ENCODE results near the gene POLR1B. TPM values are rescaled to one million over a fixed set of nuclear protein-coding genes. Genes with fewer than 3 reads are reported as not detected.
A peak's percentile ranks its signal among the peaks of the same experiment; 100 is the strongest.

Gene POLR1B
- total and polyA plus RNA-seq, 2 of the 13 experiments (the other 11 are each of a cell fraction or from before 2014, with no cell fraction given), result 18.3 to 46.0 TPM

DNA sequence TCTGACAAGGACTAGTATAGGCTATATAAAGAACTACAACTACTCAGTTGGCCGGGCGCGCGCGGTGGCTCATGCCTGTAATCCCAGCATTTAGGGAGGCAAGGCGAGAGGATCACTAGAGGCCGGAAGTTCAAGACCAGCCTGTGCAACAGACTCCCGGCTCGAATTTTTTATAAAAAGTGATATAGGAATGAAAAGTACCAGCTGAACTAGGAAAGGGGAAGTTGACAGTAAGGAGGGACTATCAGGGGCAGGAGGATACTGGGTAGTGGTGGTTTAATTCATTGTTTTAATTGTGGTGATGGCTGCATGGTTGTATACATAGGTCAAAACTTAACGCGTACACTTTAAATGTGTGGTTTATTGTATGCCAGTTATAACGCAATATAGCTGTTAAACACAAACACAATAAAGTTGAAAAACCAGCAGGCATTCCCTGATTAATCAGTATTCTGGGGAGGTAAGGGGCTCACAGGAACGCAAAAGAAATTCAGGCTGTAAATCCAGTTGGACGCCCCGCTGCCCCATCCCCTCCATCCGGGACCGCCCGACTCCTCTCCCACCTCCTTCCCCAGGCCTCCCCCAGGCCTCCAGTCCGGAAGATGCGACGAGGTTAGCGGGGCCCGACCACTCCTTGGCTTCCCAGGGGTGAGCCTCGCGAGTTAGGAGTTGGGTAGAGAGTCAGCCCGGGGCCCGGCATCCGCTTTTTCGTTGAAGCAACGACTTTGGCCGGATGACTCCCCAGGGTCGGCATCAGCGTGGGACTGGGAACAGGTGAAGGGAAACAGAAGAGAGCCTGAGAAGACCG lies 746 bp upstream of the POLR1B start (continued):
- no peak for TF ChIP-seq ZNF337 (CRISPR knock-in tag; IDR thresholded peaks at IDR 0.05; ENCODE audit: borderline replicate concordance, low read depth)
- peak; percentile 79 for TF ChIP-seq PCBP2 (optimal IDR thresholded peaks at IDR 0.05; ENCODE audit: low read depth, low read length, poor library complexity, severe bottlenecking)
- TF ChIP-seq ZNF124 (CRISPR knock-in tag; IDR thresholded peaks at IDR 0.05), result no peak
- TF ChIP-seq PHF5A (CRISPR knock-in tag; IDR thresholded peaks at IDR 0.05; ENCODE audit: low read depth, unreplicated experiment), result peak; percentile 7
- TF ChIP-seq MIER2 (CRISPR knock-in tag; IDR thresholded peaks at IDR 0.05), result no peak
- no peak for TF ChIP-seq GATAD2A (CRISPR knock-in tag; IDR thresholded peaks at IDR 0.05)
- TF ChIP-seq TGIF2 (CRISPR knock-in tag; IDR thresholded peaks at IDR 0.05), result peak; percentile 20; the same call in 1 of the 2 replicates
- TF ChIP-seq SMARCC2 (IDR thresholded peaks at IDR 0.05), result no peak
- TF ChIP-seq ZNF883 (CRISPR knock-in tag; IDR thresholded peaks at IDR 0.05; ENCODE audit: not compliant biosample characterization), result peak; percentile 64
- TF ChIP-seq BORCS8-MEF2B (CRISPR knock-in tag; IDR thresholded peaks at IDR 0.05), result 0 out of 2 replicates have a peak, but pooled peaks have one; percentile 4
- TF ChIP-seq, protein P1, sequence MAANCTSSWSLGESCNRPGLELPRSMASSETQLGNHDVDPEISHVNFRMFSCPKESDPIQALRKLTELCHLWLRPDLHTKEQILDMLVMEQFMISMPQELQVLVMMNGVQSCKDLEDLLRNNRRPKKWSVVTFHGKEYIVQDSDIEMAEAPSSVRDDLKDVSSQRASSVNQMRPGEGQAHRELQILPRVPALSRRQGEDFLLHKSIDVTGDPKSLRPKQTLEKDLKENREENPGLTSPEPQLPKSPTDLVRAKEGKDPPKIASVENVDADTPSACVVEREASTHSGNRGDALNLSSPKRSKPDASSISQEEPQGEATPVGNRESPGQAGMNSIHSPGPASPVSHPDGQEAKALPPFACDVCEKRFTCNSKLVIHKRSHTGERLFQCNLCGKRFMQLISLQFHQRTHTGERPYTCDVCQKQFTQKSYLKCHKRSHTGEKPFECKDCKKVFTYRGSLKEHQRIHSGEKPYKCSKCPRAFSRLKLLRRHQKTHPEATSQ (CRISPR knock-in tag; IDR thresholded peaks at IDR 0.05; ENCODE audit: borderline replicate concordance), result peak; percentile 83; the same call in 1 of the 2 replicates
- TF ChIP-seq SMAD1 (CRISPR knock-in tag; IDR thresholded peaks at IDR 0.05; ENCODE audit: borderline replicate concordance, low read depth), result no peak
- TF ChIP-seq, protein P2, sequence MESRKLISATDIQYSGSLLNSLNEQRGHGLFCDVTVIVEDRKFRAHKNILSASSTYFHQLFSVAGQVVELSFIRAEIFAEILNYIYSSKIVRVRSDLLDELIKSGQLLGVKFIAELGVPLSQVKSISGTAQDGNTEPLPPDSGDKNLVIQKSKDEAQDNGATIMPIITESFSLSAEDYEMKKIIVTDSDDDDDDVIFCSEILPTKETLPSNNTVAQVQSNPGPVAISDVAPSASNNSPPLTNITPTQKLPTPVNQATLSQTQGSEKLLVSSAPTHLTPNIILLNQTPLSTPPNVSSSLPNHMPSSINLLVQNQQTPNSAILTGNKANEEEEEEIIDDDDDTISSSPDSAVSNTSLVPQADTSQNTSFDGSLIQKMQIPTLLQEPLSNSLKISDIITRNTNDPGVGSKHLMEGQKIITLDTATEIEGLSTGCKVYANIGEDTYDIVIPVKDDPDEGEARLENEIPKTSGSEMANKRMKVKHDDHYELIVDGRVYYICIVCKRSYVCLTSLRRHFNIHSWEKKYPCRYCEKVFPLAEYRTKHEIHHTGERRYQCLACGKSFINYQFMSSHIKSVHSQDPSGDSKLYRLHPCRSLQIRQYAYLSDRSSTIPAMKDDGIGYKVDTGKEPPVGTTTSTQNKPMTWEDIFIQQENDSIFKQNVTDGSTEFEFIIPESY (CRISPR knock-in tag; IDR thresholded peaks at IDR 0.05), result peak; percentile 96
- 0 out of 2 replicates have a peak, but pooled peaks have one; percentile 21 for TF ChIP-seq ZMYM2 (CRISPR knock-in tag; IDR thresholded peaks at IDR 0.05)
- 0 out of 2 replicates have a peak, but pooled peaks have one; percentile 87 for TF ChIP-seq ZNF816 (CRISPR knock-in tag; IDR thresholded peaks at IDR 0.05; ENCODE audit: borderline replicate concordance)
- TF ChIP-seq, protein P3, sequence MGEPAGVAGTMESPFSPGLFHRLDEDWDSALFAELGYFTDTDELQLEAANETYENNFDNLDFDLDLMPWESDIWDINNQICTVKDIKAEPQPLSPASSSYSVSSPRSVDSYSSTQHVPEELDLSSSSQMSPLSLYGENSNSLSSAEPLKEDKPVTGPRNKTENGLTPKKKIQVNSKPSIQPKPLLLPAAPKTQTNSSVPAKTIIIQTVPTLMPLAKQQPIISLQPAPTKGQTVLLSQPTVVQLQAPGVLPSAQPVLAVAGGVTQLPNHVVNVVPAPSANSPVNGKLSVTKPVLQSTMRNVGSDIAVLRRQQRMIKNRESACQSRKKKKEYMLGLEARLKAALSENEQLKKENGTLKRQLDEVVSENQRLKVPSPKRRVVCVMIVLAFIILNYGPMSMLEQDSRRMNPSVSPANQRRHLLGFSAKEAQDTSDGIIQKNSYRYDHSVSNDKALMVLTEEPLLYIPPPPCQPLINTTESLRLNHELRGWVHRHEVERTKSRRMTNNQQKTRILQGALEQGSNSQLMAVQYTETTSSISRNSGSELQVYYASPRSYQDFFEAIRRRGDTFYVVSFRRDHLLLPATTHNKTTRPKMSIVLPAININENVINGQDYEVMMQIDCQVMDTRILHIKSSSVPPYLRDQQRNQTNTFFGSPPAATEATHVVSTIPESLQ (CRISPR knock-in tag; conservative IDR thresholded peaks at IDR 0.05), result peak; percentile 5; the same call in 1 of the 2 replicates
- peak; percentile 91; the same call in 1 of the 2 replicates for TF ChIP-seq NFATC3 (CRISPR knock-in tag; IDR thresholded peaks at IDR 0.05)
- TF ChIP-seq GLI4 (CRISPR knock-in tag; IDR thresholded peaks at IDR 0.05; ENCODE audit: borderline replicate concordance), result peak; percentile 45; the same call in 1 of the 2 replicates
- 0 out of 2 replicates have a peak, but pooled peaks have one; percentile 67 for TF ChIP-seq ZBTB3 (CRISPR knock-in tag; IDR thresholded peaks at IDR 0.05; ENCODE audit: borderline replicate concordance, low read depth)
- TF ChIP-seq, protein P4, sequence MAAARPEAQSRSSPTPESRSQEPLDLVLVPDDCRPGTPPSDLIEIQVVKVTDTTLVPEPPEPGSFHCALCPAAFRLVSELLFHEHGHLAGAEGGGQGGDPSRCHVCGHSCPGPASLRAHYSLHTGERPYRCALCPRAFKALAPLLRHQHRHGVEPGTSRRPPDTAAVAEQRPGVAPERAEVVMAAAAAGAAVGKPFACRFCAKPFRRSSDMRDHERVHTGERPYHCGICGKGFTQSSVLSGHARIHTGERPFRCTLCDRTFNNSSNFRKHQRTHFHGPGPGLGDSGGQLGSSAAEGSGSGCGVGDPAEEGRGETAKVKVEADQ (CRISPR knock-in tag; IDR thresholded peaks at IDR 0.05; ENCODE audit: borderline replicate concordance), result 0 out of 2 replicates have a peak, but pooled peaks have one; percentile 72
- peak; percentile 62 to 80; a peak in 3 of 4 replicates for TF ChIP-seq POLR2A (IDR thresholded peaks at IDR 0.05; ENCODE audit: insufficient read depth in 1 of 2, low read depth in 2 of 2, low read length in 2 of 2)
- TF ChIP-seq ARNT2 (CRISPR knock-in tag; IDR thresholded peaks at IDR 0.05; ENCODE audit: low read depth), result no peak
- TF ChIP-seq GABPA (IDR thresholded peaks at IDR 0.05; ENCODE audit: low read depth, low read length), result peak; percentile 20; the same call in 1 of the 2 replicates
- TF ChIP-seq GABPA (CRISPR knock-in tag; IDR thresholded peaks at IDR 0.05; ENCODE audit: low read depth), result no peak

Measured in HepG2 (cell line).